H9 (cell line): ENCODE results near the gene NDOR1. TPM values are rescaled to one million over a fixed set of nuclear protein-coding genes. Genes with fewer than 3 reads are reported as not detected.

Source experiments
- DNase-seq: peaks from one replicate; pipeline ENCODE4 v3.0.0-alpha.2; 2017
- H2AFZ ChIP-seq: one replicate; pipeline ENCODE4 v1.6.1; 2013; ENCODE audit warnings: mild to moderate bottlenecking, low read length, control low read depth, moderate library complexity
- H2AK5ac ChIP-seq: 2 replicates; pipeline ENCODE4 v1.6.1; 2013; ENCODE audit warnings: low read length, control low read depth, mixed read lengths; ENCODE audit not compliant: insufficient read length
- H2BK120ac ChIP-seq: one replicate; pipeline ENCODE4 v1.6.1; 2013; ENCODE audit warnings: low read depth, mild to moderate bottlenecking, low read length, control low read depth, inconsistent platforms; ENCODE audit not compliant: poor library complexity, severe bottlenecking
- H2BK12ac ChIP-seq: 2 replicates; pipeline ENCODE4 v1.6.1; 2013; ENCODE audit warnings: low read length, control low read depth, mixed read lengths, low read depth; ENCODE audit not compliant: insufficient read length
- H2BK15ac ChIP-seq: 2 replicates; pipeline ENCODE4 v1.6.1; 2013; ENCODE audit warnings: low read depth, low read length, control low read depth
- H2BK20ac ChIP-seq: one replicate; pipeline ENCODE4 v1.6.1; 2013; ENCODE audit warnings: low read depth, mild to moderate bottlenecking, low read length, control low read depth, inconsistent platforms; ENCODE audit not compliant: poor library complexity, severe bottlenecking
- H2BK5ac ChIP-seq: 2 replicates; pipeline ENCODE4 v1.6.1; 2013; ENCODE audit warnings: low read length, control low read depth, mixed read lengths; ENCODE audit not compliant: insufficient read length
- H3K14ac ChIP-seq: 2 replicates; pipeline ENCODE4 v1.6.1; 2013; ENCODE audit warnings: low read length, control low read depth; ENCODE audit not compliant: insufficient read depth
- H3K18ac ChIP-seq: 2 replicates; pipeline ENCODE4 v1.6.1; 2013; ENCODE audit warnings: low read depth, mild to moderate bottlenecking, mixed read lengths, low read length, control low read depth; ENCODE audit not compliant: insufficient read length
- H3K23ac ChIP-seq: 2 replicates; pipeline ENCODE4 v1.6.1; 2013; ENCODE audit warnings: low read length, control low read depth, mixed read lengths, low read depth; ENCODE audit not compliant: insufficient read length
- H3K23me2 ChIP-seq: 2 replicates; pipeline ENCODE4 v1.6.1; 2013; ENCODE audit warnings: low read depth, mild to moderate bottlenecking, mixed read lengths, low read length, control low read depth; ENCODE audit not compliant: insufficient read length, poor library complexity, severe bottlenecking
- H3K27ac ChIP-seq: 2 replicates; pipeline ENCODE4 v1.5.1; 2013; ENCODE audit warnings: low read length, control low read depth, mixed read lengths, low read depth; ENCODE audit not compliant: insufficient read length
- H3K27me3 ChIP-seq: 2 replicates; pipeline ENCODE4 v1.6.1; 2013; ENCODE audit warnings: low read length, control low read depth, inconsistent platforms; ENCODE audit not compliant: insufficient read depth
- H3K4ac ChIP-seq: 2 replicates; pipeline ENCODE4 v1.6.1; 2013; ENCODE audit warnings: low read depth, mild to moderate bottlenecking, control low read depth, inconsistent platforms, low read length, moderate library complexity
- H3K4me1 ChIP-seq: 2 replicates; pipeline ENCODE4 v1.6.1; 2013; ENCODE audit warnings: low read length, control low read depth, inconsistent platforms; ENCODE audit not compliant: insufficient read depth
- H3K4me2 ChIP-seq: 2 replicates; pipeline ENCODE4 v1.6.1; 2013; ENCODE audit warnings: low read length, control low read depth, mixed read lengths; ENCODE audit not compliant: insufficient read length, insufficient read depth
- H3K56ac ChIP-seq: 2 replicates; pipeline ENCODE4 v1.6.1; 2013; ENCODE audit warnings: low read depth, mild to moderate bottlenecking, mixed read lengths, low read length, control low read depth; ENCODE audit not compliant: insufficient read length
- H3K79me1 ChIP-seq: 2 replicates; pipeline ENCODE4 v1.6.1; 2013; ENCODE audit warnings: low read depth, mild to moderate bottlenecking, moderate library complexity, low read length, control low read depth, inconsistent platforms; ENCODE audit not compliant: insufficient read depth, poor library complexity, severe bottlenecking
- H3K79me2 ChIP-seq: 2 replicates; pipeline ENCODE4 v1.6.1; 2013; ENCODE audit warnings: low read length, control low read depth, inconsistent platforms; ENCODE audit not compliant: insufficient read depth
- H3K9ac ChIP-seq: 2 replicates; pipeline ENCODE4 v1.6.1; 2013; ENCODE audit warnings: low read length, control low read depth, mixed read lengths; ENCODE audit not compliant: insufficient read length; ENCODE audit errors: extremely low read depth
- H3K9me3 ChIP-seq: one replicate; pipeline ENCODE4 v1.6.1; 2013; ENCODE audit warnings: low read depth, low read length, inconsistent platforms; ENCODE audit not compliant: control insufficient read depth
- H3T11ph ChIP-seq: one replicate; pipeline ENCODE4 v1.6.1; 2013; ENCODE audit warnings: mild to moderate bottlenecking, low read length, control low read depth, inconsistent platforms
- H4K20me1 ChIP-seq: one replicate; pipeline ENCODE4 v1.6.1; 2013; ENCODE audit not compliant: control insufficient read depth, insufficient read length, insufficient read depth
- H4K5ac ChIP-seq: 2 replicates; pipeline ENCODE4 v1.6.1; 2013; ENCODE audit warnings: low read depth, mild to moderate bottlenecking, mixed read lengths, low read length, control low read depth; ENCODE audit not compliant: insufficient read length
- H4K8ac ChIP-seq: replicated peaks from 2 replicates; pipeline ENCODE4 v1.6.1; 2013; ENCODE audit warnings: low read length, control low read depth, mixed read lengths, low read depth; ENCODE audit not compliant: insufficient read length
- H4K91ac ChIP-seq: 2 replicates; pipeline ENCODE4 v1.6.1; 2013; ENCODE audit warnings: low read depth, mild to moderate bottlenecking, moderate library complexity, mixed read lengths, low read length, control low read depth; ENCODE audit not compliant: insufficient read length
- H3K27ac Mint-ChIP-seq, 3 experiments: 2 replicates in 2 of 3; 3 replicates in 1 of 3; pipeline ENCODE4 v1.8.0; 2020 to 2021; ENCODE audit warnings: mixed read lengths in 3 of 3, mild to moderate bottlenecking in 1 of 3, moderate library complexity in 1 of 3
- H3K27me3 Mint-ChIP-seq: 2 replicates; pipeline ENCODE4 v1.8.0; 2021; ENCODE audit warnings: low read depth, mild to moderate bottlenecking, moderate library complexity, mixed read lengths
- H3K36me3 Mint-ChIP-seq, 3 experiments: 2 replicates in 2 of 3; 3 replicates in 1 of 3; pipeline ENCODE4 v1.8.0; 2020 to 2021; ENCODE audit warnings: low read depth in 3 of 3, mixed read lengths in 3 of 3; ENCODE audit not compliant: insufficient read depth in 1 of 3
- H3K4me1 Mint-ChIP-seq, 2 experiments: 2 replicates each; pipeline ENCODE4 v1.8.0; 2020; ENCODE audit warnings: mixed read lengths in 2 of 2
- H3K4me3 Mint-ChIP-seq, 2 experiments: 2 replicates in 1 of 2; 3 replicates in 1 of 2; pipeline ENCODE4 v1.8.0; 2020 to 2021; ENCODE audit warnings: mild to moderate bottlenecking in 2 of 2, mixed read lengths in 2 of 2, moderate library complexity in 1 of 2
- H3K9me3 Mint-ChIP-seq, 2 experiments: 2 replicates in 1 of 2; 3 replicates in 1 of 2; pipeline ENCODE4 v1.8.0; 2020; ENCODE audit warnings: mild to moderate bottlenecking in 2 of 2, mixed read lengths in 2 of 2, moderate library complexity in 1 of 2
- CTCF ChIP-seq: fragments of 200-600 bp; sonication (generic); conservative IDR thresholded peaks from 3 replicates; pipeline ENCODE4 v1.8.0; 2021; ENCODE audit warnings: antibody characterized with exemption, mild to moderate bottlenecking
- WGBS: extraction: QIAGEN DNeasy Blood & Tissue Kit; methylation state at CpG from one replicate; pipeline ENCODE4 v1.1.7; 2013; ENCODE audit warnings: missing lambda C conversion rate, low lambda C conversion rate, mixed read lengths; ENCODE audit not compliant: insufficient read length; ENCODE audit errors: extremely low coverage; 5-methylcytosine and 5-hydroxymethylcytosine counted together
- total RNA-seq: library from RNA; stranded (reverse); gene quantifications from 2 replicates; pipeline ENCODE4 v1.2.1, GENCODE V29; 2021

NDOR1 gene
- total RNA-seq, 1 experiment from 2014 or later, result 44.1 TPM

- H4K5ac ChIP-seq, result no peak overlapping the region
- no peak overlapping the region for H2BK20ac ChIP-seq
- H3K18ac ChIP-seq, result no peak overlapping the region
- no peak overlapping the region for H3K4me2 ChIP-seq
- H3K4me1 Mint-ChIP-seq, result peaks cover 17 to 22% of the 10 kb centered on the region in 2 experiments
- H2AK5ac ChIP-seq, result no peak overlapping the region
- H3K27ac ChIP-seq, result no peak overlapping the region
- peaks cover 10% of the 10 kb centered on the region; the same call in 1 of the 2 replicates for H3K79me2 ChIP-seq
- no peak overlapping the region; a peak in 1 of 5 replicates for H3K4me3 Mint-ChIP-seq
- peaks cover 13% of the 10 kb centered on the region for H3K23me2 ChIP-seq
- H4K91ac ChIP-seq, result no peak overlapping the region
- no peak for TF ChIP-seq CTCF
- H2BK15ac ChIP-seq, result no peak overlapping the region
- no peak overlapping the region for H4K8ac ChIP-seq
- no peak overlapping the region for H3K9ac ChIP-seq
- no peak overlapping the region for H3T11ph ChIP-seq
- H3K4me1 ChIP-seq, result peaks cover 5% of the 10 kb centered on the region; the same call in 1 of the 2 replicates
- H3K23ac ChIP-seq, result no peak overlapping the region
- H4K20me1 ChIP-seq, result peaks cover 2% of the 10 kb centered on the region
- WGBS, result no CpG with 5 or more reads among the region's 48 CpGs
- H2AFZ ChIP-seq, result no peak overlapping the region
- no peak overlapping the region for H2BK12ac ChIP-seq
- H3K9me3 ChIP-seq, result no peaks in the 10 kb centered on the region
- no peak overlapping the region for H3K4ac ChIP-seq
- no peak overlapping the region for H3K56ac ChIP-seq
- H3K79me1 ChIP-seq, result peaks cover 6% of the 10 kb centered on the region
- H2BK5ac ChIP-seq, result no peak overlapping the region
- H2BK120ac ChIP-seq, result no peak overlapping the region
- H3K27ac Mint-ChIP-seq, result no peak overlapping the region
- no peaks in the 10 kb centered on the region for H3K9me3 Mint-ChIP-seq
- H3K27me3 ChIP-seq, result no peaks in the 10 kb centered on the region
- H3K36me3 Mint-ChIP-seq, result peaks cover 6 to 53% (median 46%) of the 10 kb centered on the region in 3 experiments; a peak in 6 of 7 replicates
- no peak overlapping the region for H3K14ac ChIP-seq
- DNase-seq, result no peak
- no peaks in the 10 kb centered on the region for H3K27me3 Mint-ChIP-seq
These were observed 20.4 kb upstream of the NDOR1 start for GRCh38 chr9:137184881-137185660.
